A549 (cell line): ENCODE measurements around the gene ITSN1. TPM values are rescaled to one million over a fixed set of nuclear protein-coding genes. Genes with fewer than 3 reads are reported as not detected.

ENCODE experiments used
- ATAC-seq, 2 experiments: fragments of 200-7000 bp in 1 of 2; fragments of >200 bp in 1 of 2; cut with Nextera tagmentation in 1 of 2; cut with Tn5 transposase in 1 of 2; 3 replicates each; pipeline versions ENCODE4 v1.8.0 to v1.9.1; 2018 to 2020; ENCODE audit warnings: mild to moderate bottlenecking in 1 of 2, moderate library complexity in 1 of 2
- CTCF ChIA-PET: fragments of 300-600 bp; sonication (Branson Sonifier 250); formaldehyde crosslinking; extraction: SDS; loops from one replicate; lab custom pipeline; 2021; ENCODE audit warnings: antibody characterized with exemption, inconsistent platforms; lab: Yijun Ruan, JAX
- POLR2A ChIA-PET: fragments of 350-600 bp; formaldehyde crosslinking; extraction: SDS; loops from one replicate; lab custom pipeline; 2021; ENCODE audit warnings: antibody characterized with exemption, inconsistent platforms; lab: Yijun Ruan, JAX
- DNase-seq, 2 experiments: peaks; one replicate each; pipeline versions ENCODE4 v3.0.0 to v3.0.0-alpha.2; 2011 to 2016; ENCODE audit warnings: low read depth in 1 of 2, low spot score in 1 of 2
- FAIRE-seq: peaks from 2 replicates; lab custom pipeline; 2011; peaks lifted over from hg19 to GRCh38; lab: Jason Lieb, UNC
- H3K27ac ChIP-seq, 2 experiments: fragments of >200 bp; sonication (Bioruptor Twin); formaldehyde crosslinking; 3 replicates each; pipeline ENCODE4 v1.5.1; 2016 to 2017
- H3K4me1 ChIP-seq: fragments of >200 bp; sonication (Bioruptor Twin); formaldehyde crosslinking; 3 replicates; pipeline ENCODE4 v1.6.1; 2016
- H3K4me2 ChIP-seq: fragments of >200 bp; sonication (Bioruptor Twin); formaldehyde crosslinking; 3 replicates; pipeline ENCODE4 v1.6.1; 2016
- H3K4me3 ChIP-seq: fragments of >200 bp; sonication (Bioruptor Twin); formaldehyde crosslinking; 3 replicates; pipeline ENCODE4 v1.5.1; 2016
- H3K9me3 ChIP-seq: fragments of >200 bp; sonication (Bioruptor Twin); formaldehyde crosslinking; 3 replicates; pipeline ENCODE4 v1.6.1; 2016
- CBX8 ChIP-seq: fragments of 200-600 bp; sonication (generic); IDR thresholded peaks from 2 replicates; pipeline ENCODE4 v1.6.1; 2016
- CEBPB ChIP-seq, 2 experiments: fragments of >200 bp in 1 of 2; sonication (Bioruptor Twin) in 1 of 2; formaldehyde crosslinking in 1 of 2; IDR thresholded peaks; 2 replicates each; pipeline ENCODE4 v1.6.1; 2012 to 2016
- CHD2 ChIP-seq: fragments of 150-350 bp; IDR thresholded peaks from 2 replicates; pipeline ENCODE4 v1.6.1; 2014; ENCODE audit warnings: low read length; ENCODE audit not compliant: partially characterized antibody
- CHD4 ChIP-seq: fragments of 200-600 bp; sonication (generic); IDR thresholded peaks from 2 replicates; pipeline ENCODE4 v1.6.1; 2016; ENCODE audit warnings: antibody characterized with exemption, mild to moderate bottlenecking, borderline replicate concordance
- EHF ChIP-seq: fragments of 250-450 bp; sonication (Bioruptor Pico); IDR thresholded peaks from 2 replicates; pipeline ENCODE4 v1.5.0; 2020; ENCODE audit warnings: mild to moderate bottlenecking
- EHMT2 ChIP-seq: fragments of 200-600 bp; sonication (generic); IDR thresholded peaks from 2 replicates; pipeline ENCODE4 v1.6.1; 2016; ENCODE audit warnings: antibody characterized with exemption, low read depth, mild to moderate bottlenecking, moderate library complexity
- FOXS1 ChIP-seq: fragments of 250-450 bp; sonication (Bioruptor Pico); IDR thresholded peaks from 2 replicates; pipeline ENCODE4 v1.5.0; 2020; ENCODE audit warnings: mild to moderate bottlenecking, moderate library complexity
- HOXA7 ChIP-seq: fragments of 250-450 bp; sonication (Bioruptor Pico); IDR thresholded peaks from 2 replicates; pipeline ENCODE4 v1.5.0; 2020; ENCODE audit warnings: mild to moderate bottlenecking, moderate library complexity
- HOXB13 ChIP-seq: fragments of 250-450 bp; sonication (Bioruptor Pico); IDR thresholded peaks from 2 replicates; pipeline ENCODE4 v1.5.0; 2020; ENCODE audit warnings: low read depth, mild to moderate bottlenecking, moderate library complexity
- KDM5A ChIP-seq: fragments of 200-600 bp; sonication (generic); IDR thresholded peaks from 2 replicates; pipeline ENCODE4 v1.6.1; 2016; ENCODE audit warnings: antibody characterized with exemption, mild to moderate bottlenecking
- MAZ ChIP-seq: fragments of 150-350 bp; IDR thresholded peaks from 2 replicates; pipeline ENCODE4 v1.6.1; 2014; ENCODE audit warnings: antibody characterized with exemption, low read depth, low read length, borderline replicate concordance
- MYC ChIP-seq: IDR thresholded peaks from 2 replicates; pipeline ENCODE4 v1.6.1; 2012; ENCODE audit warnings: mild to moderate bottlenecking, inconsistent platforms, low read length, improper control_type of control experiment, borderline replicate concordance
- NFE2L2 ChIP-seq: fragments of 150-350 bp; conservative IDR thresholded peaks from 2 replicates; pipeline ENCODE4 v1.6.1; 2014; ENCODE audit warnings: low read length
- NPAS2 ChIP-seq: fragments of 250-450 bp; sonication (Bioruptor Pico); IDR thresholded peaks from 2 replicates; pipeline ENCODE4 v1.8.0; 2022; ENCODE audit warnings: mild to moderate bottlenecking, moderate library complexity, borderline replicate concordance
- NR3C1 ChIP-seq: fragments of >200 bp; sonication (Bioruptor Twin); formaldehyde crosslinking; IDR thresholded peaks from 3 replicates; pipeline ENCODE4 v1.6.1; 2017
- PHF8 ChIP-seq: fragments of 200-600 bp; sonication (generic); IDR thresholded peaks from 2 replicates; pipeline ENCODE4 v1.6.1; 2016; ENCODE audit warnings: low read depth, mild to moderate bottlenecking, antibody characterized with exemption, moderate library complexity, borderline replicate concordance
- RCOR1 ChIP-seq: fragments of 150-350 bp; IDR thresholded peaks from 2 replicates; pipeline ENCODE4 v1.6.1; 2014; ENCODE audit warnings: antibody characterized with exemption, low read length, low read depth
- SMC3 ChIP-seq: fragments of >200 bp; sonication (Bioruptor Twin); formaldehyde crosslinking; IDR thresholded peaks from 3 replicates; pipeline ENCODE4 v1.6.1; 2018; ENCODE audit warnings: inconsistent platforms
- TFCP2L1 ChIP-seq: fragments of 250-450 bp; sonication (Bioruptor Pico); IDR thresholded peaks from 2 replicates; pipeline ENCODE4 v1.5.0; 2021; ENCODE audit warnings: mild to moderate bottlenecking
- ZC3H11A ChIP-seq: fragments of 450-650 bp; IDR thresholded peaks from 2 replicates; pipeline ENCODE4 v1.6.1; 2014; ENCODE audit warnings: antibody characterized with exemption, mild to moderate bottlenecking
- ZFP36 ChIP-seq: fragments of 450-650 bp; IDR thresholded peaks from 2 replicates; pipeline ENCODE4 v1.6.1; 2014; ENCODE audit warnings: borderline replicate concordance; ENCODE audit not compliant: partially characterized antibody
- WGBS: methylation state at CpG from one replicate; pipeline ENCODE4 v1.1.6; 2017; ENCODE audit errors: missing lambda C conversion rate; 5-methylcytosine and 5-hydroxymethylcytosine counted together
- polyA plus RNA-seq, 4 experiments: library from polyadenylated mRNA; depleted of rRNA in 3 of 4; stranded (reverse); fragments of >200 nt; fragmentation: RNase III in 1 of 4; extraction: RNeasy Plus Mini Kit Qiagen cat#74134 plus additional on column Dnase treatment in 1 of 4; gene quantifications; 2 replicates in 3 of 4; 3 replicates in 1 of 4; pipeline ENCODE4 v1.2.3, GENCODE V29; 2011 to 2017
- TF ChIP-seq, protein P1 (sequence below): IDR thresholded peaks from 2 replicates; pipeline ENCODE4 v1.6.1; 2012; ENCODE audit warnings: low read depth, borderline replicate concordance
- TF ChIP-seq, protein P2 (sequence below): fragments of 150-350 bp; IDR thresholded peaks from 2 replicates; pipeline ENCODE4 v1.6.1; 2014; ENCODE audit warnings: low read depth, mild to moderate bottlenecking, low read length
- TF ChIP-seq, protein P3 (sequence below): fragments of 250-450 bp; sonication (Bioruptor Pico); IDR thresholded peaks from 2 replicates; pipeline ENCODE4 v1.5.0; 2021; ENCODE audit warnings: mild to moderate bottlenecking, moderate library complexity, borderline replicate concordance
- TF ChIP-seq, protein P4 (sequence below): IDR thresholded peaks from 2 replicates; pipeline ENCODE4 v1.6.1; 2012
- TF ChIP-seq, protein P5 (sequence below): IDR thresholded peaks from 2 replicates; pipeline ENCODE4 v1.6.1; 2012
- TF ChIP-seq, protein P6 (sequence below): fragments of >200 bp; sonication (Bioruptor Twin); formaldehyde crosslinking; IDR thresholded peaks from 3 replicates; pipeline ENCODE4 v1.5.1; 2016

The ITSN1 gene
- polyA plus RNA-seq, 2 of the 4 experiments (the other 2 are of a cell fraction), result 15.2 to 23.7 TPM

DNA sequence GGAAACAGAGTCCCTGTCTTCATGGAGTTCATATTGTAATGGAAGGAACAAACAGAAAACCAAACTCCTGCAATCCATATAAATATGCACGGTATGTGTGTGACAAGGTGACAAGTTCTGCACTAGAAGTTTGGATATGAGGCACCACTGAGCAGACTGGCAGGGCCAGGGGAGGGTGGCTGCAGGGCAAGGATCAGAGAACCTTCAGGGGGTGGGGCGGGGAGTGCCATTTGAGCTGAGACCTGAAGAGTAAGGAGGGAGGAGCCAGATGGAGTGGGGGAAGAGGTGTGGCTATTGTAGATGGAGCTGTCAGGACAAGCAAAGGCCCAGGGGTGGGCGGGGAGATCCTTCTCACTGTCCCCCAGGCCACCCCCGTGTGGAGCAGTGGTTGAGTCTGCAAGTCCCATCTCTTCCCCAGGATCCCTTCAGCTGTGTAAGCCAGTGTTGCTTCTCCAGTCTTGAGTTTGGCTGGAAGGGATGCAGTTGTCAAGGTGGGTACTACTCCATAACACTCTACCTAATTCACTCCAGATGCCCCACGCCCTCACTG, 196.9 kb downstream of the ITSN1 start:
- H3K27ac ChIP-seq, result no peak overlapping the region
- H3K4me2 ChIP-seq, result no peak overlapping the region
- POLR2A ChIA-PET, result no interaction called here
- CTCF ChIA-PET, result no interaction called here
- no peak for ATAC-seq
- H3K4me3 ChIP-seq, result no peak overlapping the region
- no peak for DNase-seq
- H3K9me3 ChIP-seq, result no peaks in the 10 kb centered on the region
- TF ChIP-seq, protein P1, sequence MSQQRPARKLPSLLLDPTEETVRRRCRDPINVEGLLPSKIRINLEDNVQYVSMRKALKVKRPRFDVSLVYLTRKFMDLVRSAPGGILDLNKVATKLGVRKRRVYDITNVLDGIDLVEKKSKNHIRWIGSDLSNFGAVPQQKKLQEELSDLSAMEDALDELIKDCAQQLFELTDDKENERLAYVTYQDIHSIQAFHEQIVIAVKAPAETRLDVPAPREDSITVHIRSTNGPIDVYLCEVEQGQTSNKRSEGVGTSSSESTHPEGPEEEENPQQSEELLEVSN, result no peak
- TF ChIP-seq EHF (CRISPR knock-in tag), result no peak
- TF ChIP-seq HOXB13 (CRISPR knock-in tag), result no peak
- no peak for TF ChIP-seq MAZ
- TF ChIP-seq, protein P2, sequence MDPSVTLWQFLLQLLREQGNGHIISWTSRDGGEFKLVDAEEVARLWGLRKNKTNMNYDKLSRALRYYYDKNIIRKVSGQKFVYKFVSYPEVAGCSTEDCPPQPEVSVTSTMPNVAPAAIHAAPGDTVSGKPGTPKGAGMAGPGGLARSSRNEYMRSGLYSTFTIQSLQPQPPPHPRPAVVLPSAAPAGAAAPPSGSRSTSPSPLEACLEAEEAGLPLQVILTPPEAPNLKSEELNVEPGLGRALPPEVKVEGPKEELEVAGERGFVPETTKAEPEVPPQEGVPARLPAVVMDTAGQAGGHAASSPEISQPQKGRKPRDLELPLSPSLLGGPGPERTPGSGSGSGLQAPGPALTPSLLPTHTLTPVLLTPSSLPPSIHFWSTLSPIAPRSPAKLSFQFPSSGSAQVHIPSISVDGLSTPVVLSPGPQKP, result no peak
- TF ChIP-seq, protein P3, sequence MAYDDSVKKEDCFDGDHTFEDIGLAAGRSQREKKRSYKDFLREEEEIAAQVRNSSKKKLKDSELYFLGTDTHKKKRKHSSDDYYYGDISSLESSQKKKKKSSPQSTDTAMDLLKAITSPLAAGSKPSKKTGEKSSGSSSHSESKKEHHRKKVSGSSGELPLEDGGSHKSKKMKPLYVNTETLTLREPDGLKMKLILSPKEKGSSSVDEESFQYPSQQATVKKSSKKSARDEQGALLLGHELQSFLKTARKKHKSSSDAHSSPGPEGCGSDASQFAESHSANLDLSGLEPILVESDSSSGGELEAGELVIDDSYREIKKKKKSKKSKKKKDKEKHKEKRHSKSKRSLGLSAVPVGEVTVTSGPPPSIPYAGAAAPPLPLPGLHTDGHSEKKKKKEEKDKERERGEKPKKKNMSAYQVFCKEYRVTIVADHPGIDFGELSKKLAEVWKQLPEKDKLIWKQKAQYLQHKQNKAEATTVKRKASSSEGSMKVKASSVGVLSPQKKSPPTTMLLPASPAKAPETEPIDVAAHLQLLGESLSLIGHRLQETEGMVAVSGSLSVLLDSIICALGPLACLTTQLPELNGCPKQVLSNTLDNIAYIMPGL (CRISPR knock-in tag), result no peak
- no peak for TF ChIP-seq ZC3H11A
- TF ChIP-seq MYC, result no peak
- TF ChIP-seq PHF8, result no peak
- TF ChIP-seq CEBPB (IDR thresholded peaks at IDR 0.05), result no peak
- 93% methylated on average over 5 of the region's 5 CpGs for WGBS
- no peak for FAIRE-seq
- H3K4me1 ChIP-seq, result no peaks in the 10 kb centered on the region

DNA sequence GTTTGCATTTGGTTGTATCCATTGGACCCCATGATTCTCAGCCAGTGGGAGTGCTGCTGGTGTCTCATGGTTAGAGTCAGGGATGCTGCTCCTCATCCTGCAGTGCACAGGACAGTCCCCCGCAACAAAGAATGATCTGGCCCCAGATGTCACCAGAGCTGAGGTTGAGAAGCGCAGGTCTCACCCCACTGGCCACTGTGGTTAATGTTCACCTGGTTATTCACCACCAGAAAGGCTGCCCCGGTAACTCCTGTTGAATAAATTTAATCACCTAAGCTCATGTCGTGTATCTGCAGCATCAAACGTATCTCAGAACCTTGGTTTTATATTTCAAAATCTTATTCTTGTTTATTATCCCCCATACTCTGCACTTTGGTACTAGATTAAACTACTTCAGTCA, 197.5 kb downstream of the ITSN1 start:
- no peaks in the 10 kb centered on the region for H3K9me3 ChIP-seq
- no peak overlapping the region for H3K27ac ChIP-seq
- H3K4me3 ChIP-seq, result no peak overlapping the region
- FAIRE-seq, result no peak
- no peaks in the 10 kb centered on the region for H3K4me1 ChIP-seq
- TF ChIP-seq, protein P4, sequence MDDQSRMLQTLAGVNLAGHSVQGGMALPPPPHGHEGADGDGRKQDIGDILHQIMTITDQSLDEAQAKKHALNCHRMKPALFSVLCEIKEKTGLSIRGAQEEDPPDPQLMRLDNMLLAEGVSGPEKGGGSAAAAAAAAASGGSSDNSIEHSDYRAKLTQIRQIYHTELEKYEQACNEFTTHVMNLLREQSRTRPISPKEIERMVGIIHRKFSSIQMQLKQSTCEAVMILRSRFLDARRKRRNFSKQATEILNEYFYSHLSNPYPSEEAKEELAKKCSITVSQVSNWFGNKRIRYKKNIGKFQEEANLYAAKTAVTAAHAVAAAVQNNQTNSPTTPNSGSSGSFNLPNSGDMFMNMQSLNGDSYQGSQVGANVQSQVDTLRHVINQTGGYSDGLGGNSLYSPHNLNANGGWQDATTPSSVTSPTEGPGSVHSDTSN, result no peak
- TF ChIP-seq NPAS2 (CRISPR knock-in tag) (no peak), CBX8 (no peak), KDM5A (no peak), CHD4 (no peak)
- TF ChIP-seq, protein P5, sequence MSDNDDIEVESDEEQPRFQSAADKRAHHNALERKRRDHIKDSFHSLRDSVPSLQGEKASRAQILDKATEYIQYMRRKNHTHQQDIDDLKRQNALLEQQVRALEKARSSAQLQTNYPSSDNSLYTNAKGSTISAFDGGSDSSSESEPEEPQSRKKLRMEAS, result no peak
- 89% methylated on average over 5 of the region's 5 CpGs for WGBS
- H3K4me2 ChIP-seq, result no peak overlapping the region
- POLR2A ChIA-PET, result no interaction called here
- no peak for ATAC-seq
- no peak for DNase-seq
- CTCF ChIA-PET, result interaction anchor here (0.6 kb wide), 1 partner anchor 151 kb away, joined by 3 read pairs; no protein-coding TSS in a partner anchor

DNA sequence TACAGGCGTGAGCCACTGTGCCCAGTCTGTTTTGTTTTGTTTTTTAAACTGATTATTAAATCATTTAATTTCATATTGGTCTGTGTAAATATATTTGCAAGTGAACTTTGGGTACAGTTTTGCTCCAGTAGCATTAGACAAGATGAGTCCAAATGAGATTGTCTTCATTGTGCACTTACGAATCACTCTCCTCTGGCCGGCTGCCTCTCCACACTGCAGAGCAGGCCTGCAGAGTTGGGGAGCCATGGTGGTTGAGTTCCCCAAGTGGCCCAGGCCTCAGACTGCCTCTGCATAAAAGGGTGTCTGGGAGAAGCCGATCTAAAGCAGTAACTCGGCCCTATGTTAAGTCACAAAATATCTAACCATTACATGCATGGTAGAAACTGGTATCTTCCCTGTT, 198.5 kb downstream of the ITSN1 start:
- no peaks in the 10 kb centered on the region for H3K4me1 ChIP-seq
- H3K9me3 ChIP-seq, result no peaks in the 10 kb centered on the region
- H3K27ac ChIP-seq, result no peak overlapping the region
- no peak overlapping the region for H3K4me2 ChIP-seq
- FAIRE-seq (no peak), DNase-seq (no peak), ATAC-seq (no peak)
- ChIA-PET CTCF (no interaction called here), POLR2A (no interaction called here)
- WGBS, result 86% methylated on average over 5 of the region's 5 CpGs
- no peak overlapping the region for H3K4me3 ChIP-seq
- TF ChIP-seq CHD2 (no peak), CBX8 (no peak), EHMT2 (no peak), MAZ (no peak), ZFP36 (no peak), SMC3 (no peak), NFE2L2 (no peak), RCOR1 (no peak), TFCP2L1 (CRISPR knock-in tag) (no peak), HOXA7 (no peak), MYC (no peak), ZC3H11A (no peak), FOXS1 (CRISPR knock-in tag) (no peak), NR3C1 (no peak)
- TF ChIP-seq, protein P6, sequence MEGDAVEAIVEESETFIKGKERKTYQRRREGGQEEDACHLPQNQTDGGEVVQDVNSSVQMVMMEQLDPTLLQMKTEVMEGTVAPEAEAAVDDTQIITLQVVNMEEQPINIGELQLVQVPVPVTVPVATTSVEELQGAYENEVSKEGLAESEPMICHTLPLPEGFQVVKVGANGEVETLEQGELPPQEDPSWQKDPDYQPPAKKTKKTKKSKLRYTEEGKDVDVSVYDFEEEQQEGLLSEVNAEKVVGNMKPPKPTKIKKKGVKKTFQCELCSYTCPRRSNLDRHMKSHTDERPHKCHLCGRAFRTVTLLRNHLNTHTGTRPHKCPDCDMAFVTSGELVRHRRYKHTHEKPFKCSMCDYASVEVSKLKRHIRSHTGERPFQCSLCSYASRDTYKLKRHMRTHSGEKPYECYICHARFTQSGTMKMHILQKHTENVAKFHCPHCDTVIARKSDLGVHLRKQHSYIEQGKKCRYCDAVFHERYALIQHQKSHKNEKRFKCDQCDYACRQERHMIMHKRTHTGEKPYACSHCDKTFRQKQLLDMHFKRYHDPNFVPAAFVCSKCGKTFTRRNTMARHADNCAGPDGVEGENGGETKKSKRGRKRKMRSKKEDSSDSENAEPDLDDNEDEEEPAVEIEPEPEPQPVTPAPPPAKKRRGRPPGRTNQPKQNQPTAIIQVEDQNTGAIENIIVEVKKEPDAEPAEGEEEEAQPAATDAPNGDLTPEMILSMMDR, result no peak
